ENCODE data around the gene RAB22A. TPM values are rescaled to one million over a fixed set of nuclear protein-coding genes. Genes with fewer than 3 reads are reported as not detected.
A peak's percentile ranks its signal among the peaks of the same experiment; 100 is the strongest.

RAB22A gene
- total RNA-seq, 2 donors from 2014 or later: 17.5 to 22.0 TPM

- Histone ChIP-seq H3K4me1 (peaks cover 19% of the 10 kb centered on the region), H3K4me3 (no peak overlapping the region), H3K9me3 (no peaks in the 10 kb centered on the region), H3K36me3 (no peaks in the 10 kb centered on the region), H3K9ac (ENCODE audit: low read depth in 2 of 2, low read length in 2 of 2) (no peak overlapping the region), H3K27me3 (no peaks in the 10 kb centered on the region), H3K27ac (no peak overlapping the region)
- TF ChIP-seq, protein P1, sequence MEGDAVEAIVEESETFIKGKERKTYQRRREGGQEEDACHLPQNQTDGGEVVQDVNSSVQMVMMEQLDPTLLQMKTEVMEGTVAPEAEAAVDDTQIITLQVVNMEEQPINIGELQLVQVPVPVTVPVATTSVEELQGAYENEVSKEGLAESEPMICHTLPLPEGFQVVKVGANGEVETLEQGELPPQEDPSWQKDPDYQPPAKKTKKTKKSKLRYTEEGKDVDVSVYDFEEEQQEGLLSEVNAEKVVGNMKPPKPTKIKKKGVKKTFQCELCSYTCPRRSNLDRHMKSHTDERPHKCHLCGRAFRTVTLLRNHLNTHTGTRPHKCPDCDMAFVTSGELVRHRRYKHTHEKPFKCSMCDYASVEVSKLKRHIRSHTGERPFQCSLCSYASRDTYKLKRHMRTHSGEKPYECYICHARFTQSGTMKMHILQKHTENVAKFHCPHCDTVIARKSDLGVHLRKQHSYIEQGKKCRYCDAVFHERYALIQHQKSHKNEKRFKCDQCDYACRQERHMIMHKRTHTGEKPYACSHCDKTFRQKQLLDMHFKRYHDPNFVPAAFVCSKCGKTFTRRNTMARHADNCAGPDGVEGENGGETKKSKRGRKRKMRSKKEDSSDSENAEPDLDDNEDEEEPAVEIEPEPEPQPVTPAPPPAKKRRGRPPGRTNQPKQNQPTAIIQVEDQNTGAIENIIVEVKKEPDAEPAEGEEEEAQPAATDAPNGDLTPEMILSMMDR (IDR thresholded peaks at IDR 0.05): no peak
- intact Hi-C loops (cut with DNase I): no loop called here
- peak; percentile 56 for DNase-seq
Measured at GRCh38 chr20:58268421-58268821, 41.1 kb upstream of the RAB22A start.

- Histone ChIP-seq H3K9me3 (no peaks in the 10 kb centered on the region), H3K9ac (ENCODE audit: low read depth in 2 of 2, low read length in 2 of 2) (no peak overlapping the region), H3K4me1 (peaks cover 19% of the 10 kb centered on the region), H3K36me3 (no peaks in the 10 kb centered on the region), H3K27ac (no peak overlapping the region), H3K4me3 (no peak overlapping the region), H3K27me3 (no peaks in the 10 kb centered on the region)
- DNase-seq: no peak
- TF ChIP-seq, protein P1 (IDR thresholded peaks at IDR 0.05): no peak
- intact Hi-C loops (cut with DNase I): no loop called here
Measured at GRCh38 chr20:58268936-58269619, 40.4 kb upstream of the RAB22A start.

GRCh38 chr20:58271606-58272351, 37.7 kb upstream of the RAB22A start:
- H3K4me1 ChIP-seq: peaks cover 14% of the 10 kb centered on the region
- H3K36me3 ChIP-seq: no peaks in the 10 kb centered on the region
- H3K27ac ChIP-seq: no peak overlapping the region
- H3K9ac ChIP-seq (ENCODE audit: low read depth in 2 of 2, low read length in 2 of 2): no peak overlapping the region
- no peaks in the 10 kb centered on the region for H3K9me3 ChIP-seq
- TF ChIP-seq, protein P1 (IDR thresholded peaks at IDR 0.05): no peak
- H3K27me3 ChIP-seq: no peaks in the 10 kb centered on the region
- intact Hi-C loops (cut with DNase I): no loop called here
- no peak for DNase-seq
- H3K4me3 ChIP-seq: no peak overlapping the region

- Histone ChIP-seq H3K4me3 (no peak overlapping the region), H3K36me3 (no peaks in the 10 kb centered on the region), H3K4me1 (peaks cover 4% of the 10 kb centered on the region), H3K9me3 (no peaks in the 10 kb centered on the region), H3K27me3 (no peaks in the 10 kb centered on the region), H3K27ac (no peak overlapping the region), H3K9ac (ENCODE audit: low read depth in 2 of 2, low read length in 2 of 2) (no peak overlapping the region)
- intact Hi-C loops (cut with DNase I): no loop called here
- DNase-seq: no peak
- TF ChIP-seq, protein P1 (IDR thresholded peaks at IDR 0.05): no peak
Measured at GRCh38 chr20:58274384-58274783, 35.1 kb upstream of the RAB22A start.

- Histone ChIP-seq H3K27me3 (no peaks in the 10 kb centered on the region), H3K4me1 (peaks cover 4% of the 10 kb centered on the region), H3K4me3 (no peak overlapping the region), H3K27ac (no peak overlapping the region), H3K9ac (ENCODE audit: low read depth in 2 of 2, low read length in 2 of 2) (no peak overlapping the region), H3K36me3 (no peaks in the 10 kb centered on the region), H3K9me3 (no peaks in the 10 kb centered on the region)
- no peak for DNase-seq
- TF ChIP-seq, protein P1 (IDR thresholded peaks at IDR 0.05): no peak
- intact Hi-C loops (cut with DNase I): no loop called here
Measured at GRCh38 chr20:58277107-58277506, 32.4 kb upstream of the RAB22A start.
